SK-N-SH (cell line): Measurements from ENCODE around the gene INSYN1. TPM values are rescaled to one million over a fixed set of nuclear protein-coding genes. Genes with fewer than 3 reads are reported as not detected.

Experiments
- CTCF ChIA-PET: fragments of 300-600, 350-600 bp; formaldehyde crosslinking; extraction: SDS; loops from one replicate; lab custom pipeline; 2021; lab: Yijun Ruan, JAX
- POLR2A ChIA-PET: fragments of 350-600 bp; sonication (Branson Sonifier 250); formaldehyde crosslinking; extraction: SDS; loops from one replicate; lab custom pipeline; 2020; ENCODE audit warnings: antibody characterized with exemption, inconsistent platforms; lab: Yijun Ruan, JAX
- DNase-seq: peaks from one replicate; pipeline ENCODE4 v3.0.0; 2012
- H2AFZ ChIP-seq: fragments of 200-600 bp; sonication (generic); 2 replicates; pipeline ENCODE4 v1.8.1; 2016; ENCODE audit warnings: antibody characterized with exemption, mild to moderate bottlenecking, low read depth
- H3F3A ChIP-seq: fragments of 200-600 bp; sonication (generic); replicated peaks from 2 replicates; pipeline ENCODE3; 2016; ENCODE audit warnings: antibody characterized with exemption, mild to moderate bottlenecking; ENCODE audit not compliant: insufficient read depth
- H3K27ac ChIP-seq, 2 experiments: fragments of 200-500 bp in 1 of 2; fragments of 200-600 bp in 1 of 2; sonication (Bioruptor generic) in 1 of 2; sonication (generic), shearing (Covaris generic) in 1 of 2; 2 replicates each; pipeline versions ENCODE4 v1.5.1 to v1.6.1; 2014 to 2016; ENCODE audit warnings: low read depth in 2 of 2, inconsistent platforms in 1 of 2, low read length in 1 of 2, mild to moderate bottlenecking in 1 of 2, mixed read lengths in 1 of 2
- H3K27me3 ChIP-seq: fragments of 200-600 bp; sonication (generic), shearing (Covaris generic); 2 replicates; pipeline ENCODE4 v1.6.1; 2016; ENCODE audit warnings: mixed run types; ENCODE audit not compliant: insufficient read depth
- H3K36me3 ChIP-seq, 2 experiments: fragments of 200-500 bp in 1 of 2; fragments of 200-600 bp in 1 of 2; sonication (Bioruptor generic) in 1 of 2; sonication (generic) in 1 of 2; replicated peaks in 1 of 2; 2 replicates each; pipeline versions ENCODE3 to v1.5.1; 2014 to 2016; ENCODE audit warnings: low read length in 1 of 2, mild to moderate bottlenecking in 1 of 2; ENCODE audit not compliant: insufficient read depth in 2 of 2, control insufficient read depth in 1 of 2
- H3K4me1 ChIP-seq, 2 experiments: fragments of 200-500 bp in 1 of 2; fragments of 200-600 bp in 1 of 2; sonication (Bioruptor generic) in 1 of 2; sonication (generic), shearing (Covaris generic) in 1 of 2; 2 replicates each; pipeline versions ENCODE4 v1.5.1 to v1.6.1; 2014 to 2016; ENCODE audit warnings: low read depth in 1 of 2, low read length in 1 of 2, mixed run types in 1 of 2; ENCODE audit not compliant: insufficient read depth in 2 of 2, control insufficient read depth in 1 of 2
- H3K4me2 ChIP-seq: fragments of 200-600 bp; sonication (generic), shearing (Covaris generic); 2 replicates; pipeline ENCODE4 v1.6.1; 2017; ENCODE audit warnings: mixed run types
- H3K4me3 ChIP-seq, 2 experiments: fragments of 200-500 bp in 1 of 2; fragments of 200-600 bp in 1 of 2; sonication (Bioruptor generic) in 1 of 2; sonication (generic), shearing (Covaris generic) in 1 of 2; 2 replicates each; pipeline versions ENCODE4 v1.5.1 to v1.8.1; 2014 to 2016; ENCODE audit warnings: low read depth in 2 of 2, inconsistent platforms in 1 of 2, low read length in 1 of 2, mild to moderate bottlenecking in 1 of 2, mixed read lengths in 1 of 2, moderate library complexity in 1 of 2
- H3K79me2 ChIP-seq: fragments of 200-600 bp; sonication (generic); 2 replicates; pipeline ENCODE4 v1.8.1; 2017; ENCODE audit warnings: mild to moderate bottlenecking; ENCODE audit not compliant: insufficient read depth
- H3K9ac ChIP-seq: fragments of 200-600 bp; sonication (generic); 2 replicates; pipeline ENCODE4 v1.6.1; 2017; ENCODE audit warnings: mixed run types
- H3K9me2 ChIP-seq: fragments of 200-600 bp; sonication (generic); 2 replicates; pipeline ENCODE4 v1.6.1; 2017; ENCODE audit warnings: mixed run types
- H3K9me3 ChIP-seq: fragments of 200-600 bp; sonication (generic); 2 replicates; pipeline ENCODE4 v1.6.1; 2017; ENCODE audit warnings: mixed run types, mild to moderate bottlenecking, moderate library complexity
- H4K20me1 ChIP-seq: fragments of 200-600 bp; sonication (generic); 2 replicates; pipeline ENCODE4 v1.6.1; 2017; ENCODE audit warnings: mild to moderate bottlenecking, mixed run types; ENCODE audit not compliant: insufficient read depth
- CHD2 ChIP-seq: fragments of 150-350 bp; IDR thresholded peaks from 2 replicates; pipeline ENCODE4 v1.6.1; 2018; ENCODE audit warnings: low read length; ENCODE audit not compliant: partially characterized antibody
- CTCF ChIP-seq: fragments of 200-600 bp; sonication (generic); IDR thresholded peaks from 2 replicates; pipeline ENCODE4 v1.6.1; 2017; ENCODE audit warnings: antibody characterized with exemption, mild to moderate bottlenecking, moderate library complexity
- ELF1 ChIP-seq: IDR thresholded peaks from 2 replicates; pipeline ENCODE4 v1.4.0; 2012
- EZH2phosphoT487 ChIP-seq: fragments of 200-600 bp; sonication (generic); IDR thresholded peaks from 2 replicates; pipeline ENCODE4 v1.6.1; 2017; ENCODE audit warnings: low read depth, mixed run types, mild to moderate bottlenecking, antibody characterized with exemption, moderate library complexity, borderline replicate concordance
- MAX ChIP-seq: IDR thresholded peaks from 2 replicates; pipeline ENCODE4 v1.4.0; 2012; ENCODE audit warnings: low read depth
- MEF2A ChIP-seq: IDR thresholded peaks from 2 replicates; pipeline ENCODE4 v1.4.0; 2012; ENCODE audit warnings: low read depth, borderline replicate concordance
- NFIC ChIP-seq: IDR thresholded peaks from 2 replicates; pipeline ENCODE4 v1.4.0; 2012; ENCODE audit warnings: borderline replicate concordance
- NRF1 ChIP-seq: IDR thresholded peaks from 2 replicates; pipeline ENCODE4 v1.6.1; 2012; ENCODE audit warnings: low read depth, mild to moderate bottlenecking, low read length
- POLR2AphosphoS5 ChIP-seq: IDR thresholded peaks from 2 replicates; pipeline ENCODE4 v1.6.1; 2012; ENCODE audit warnings: low read depth, low read length
- RCOR1 ChIP-seq: fragments of 150-350 bp; IDR thresholded peaks from 2 replicates; pipeline ENCODE4 v1.6.1; 2017; ENCODE audit warnings: antibody characterized with exemption, low read length
- REST ChIP-seq: IDR thresholded peaks from 2 replicates; pipeline ENCODE4 v1.6.1; 2012; ENCODE audit warnings: mild to moderate bottlenecking, low read depth, low read length, moderate library complexity
- RFX5 ChIP-seq: IDR thresholded peaks from 2 replicates; pipeline ENCODE4 v1.6.1; 2012; ENCODE audit warnings: mild to moderate bottlenecking, improper control_type of control experiment, low read length
- RXRA ChIP-seq: IDR thresholded peaks from 2 replicates; pipeline ENCODE4 v1.4.0; 2012; ENCODE audit warnings: low read depth, mild to moderate bottlenecking, borderline replicate concordance
- SIN3A ChIP-seq: IDR thresholded peaks from 2 replicates; pipeline ENCODE4 v1.6.1; 2012; ENCODE audit warnings: low read depth, mild to moderate bottlenecking, low read length, moderate library complexity, borderline replicate concordance
- SMC3 ChIP-seq: IDR thresholded peaks from 2 replicates; pipeline ENCODE4 v1.6.1; 2012; ENCODE audit warnings: low read depth, low read length, improper control_type of control experiment
- TEAD4 ChIP-seq: IDR thresholded peaks from 2 replicates; pipeline ENCODE4 v1.4.0; 2012; ENCODE audit warnings: mild to moderate bottlenecking, borderline replicate concordance; ENCODE audit not compliant: insufficient read depth
- USF1 ChIP-seq: IDR thresholded peaks from 2 replicates; pipeline ENCODE4 v1.4.0; 2012; ENCODE audit warnings: low read depth, borderline replicate concordance
- USF2 ChIP-seq: fragments of 150-350 bp; IDR thresholded peaks from 2 replicates; pipeline ENCODE4 v1.6.1; 2017; ENCODE audit warnings: antibody characterized with exemption, low read length, low read depth, borderline replicate concordance
- YY1 ChIP-seq: IDR thresholded peaks from 2 replicates; pipeline ENCODE4 v1.4.0; 2012; ENCODE audit warnings: low read depth, mild to moderate bottlenecking
- ZBTB33 ChIP-seq: IDR thresholded peaks from 2 replicates; pipeline ENCODE4 v1.4.0; 2012; ENCODE audit warnings: low read depth, borderline replicate concordance
- WGBS: methylation state at CpG from one replicate; pipeline ENCODE4 v1.1.6; 2017; ENCODE audit warnings: low lambda C conversion rate; 5-methylcytosine and 5-hydroxymethylcytosine counted together
- polyA plus RNA-seq, 3 experiments: library from polyadenylated mRNA; depleted of rRNA; stranded (reverse); fragments of >200 nt; gene quantifications; 2 replicates each; pipeline ENCODE4 v1.2.3, GENCODE V29; 2012

Gene INSYN1
- polyA plus RNA-seq, 1 of the 3 experiments (the other 2 are of a cell fraction), result 3.7 TPM

- DNase-seq, result no peak
- CTCF ChIA-PET, result no interaction called here
- TF ChIP-seq USF2, result no peak
- TF ChIP-seq RCOR1, result no peak
- TF ChIP-seq, all 33 proteins: peak for 0
- Histone ChIP-seq H3K4me2 (no peak overlapping the region), H3K4me1 (no peaks in the 10 kb centered on the region), H3K9me3 (no peaks in the 10 kb centered on the region), H2AFZ (no peak overlapping the region), H3K27me3 (peaks cover 37% of the 10 kb centered on the region), H3K9me2 (no peaks in the 10 kb centered on the region), H3K27ac (no peak overlapping the region), H3K36me3 (no peaks in the 10 kb centered on the region), H3K4me3 (no peak overlapping the region), H3F3A (no peaks in the 10 kb centered on the region), H3K79me2 (no peaks in the 10 kb centered on the region), H3K9ac (no peak overlapping the region), H4K20me1 (no peaks in the 10 kb centered on the region)
- POLR2A ChIA-PET, result no interaction called here
- 50% methylated on average over 1 of the region's 1 CpG for WGBS
Measured at GRCh38 chr15:73766598-73766997, 13.4 kb upstream of the INSYN1 start.

- Histone ChIP-seq H3K36me3 (no peaks in the 10 kb centered on the region), H3K79me2 (no peaks in the 10 kb centered on the region), H3K27ac (no peak overlapping the region), H3K4me3 (no peak overlapping the region), H4K20me1 (no peaks in the 10 kb centered on the region), H2AFZ (no peak overlapping the region), H3K9me2 (no peaks in the 10 kb centered on the region), H3K9ac (no peak overlapping the region), H3K4me1 (no peaks in the 10 kb centered on the region), H3F3A (no peaks in the 10 kb centered on the region), H3K9me3 (no peaks in the 10 kb centered on the region), H3K27me3 (peaks cover 43% of the 10 kb centered on the region), H3K4me2 (no peak overlapping the region)
- 16% methylated on average over 1 of the region's 1 CpG for WGBS
- CTCF ChIA-PET, result no interaction called here
- DNase-seq, result no peak
- POLR2A ChIA-PET, result no interaction called here
- no peak for TF ChIP-seq EZH2phosphoT487
- TF ChIP-seq CHD2, result no peak
- TF ChIP-seq SMC3, result no peak
- no peak for TF ChIP-seq POLR2AphosphoS5
- no peak for TF ChIP-seq CTCF
- no peak for TF ChIP-seq YY1
- no peak for TF ChIP-seq ELF1
- TF ChIP-seq USF1, result no peak
- TF ChIP-seq NRF1, result no peak
- TF ChIP-seq TEAD4, result no peak
- no peak for TF ChIP-seq REST
- TF ChIP-seq RFX5, result no peak
- TF ChIP-seq ZBTB33, result no peak
- TF ChIP-seq MAX, result no peak
- TF ChIP-seq RXRA, result no peak
- no peak for TF ChIP-seq SIN3A
- no peak for TF ChIP-seq NFIC
- no peak for TF ChIP-seq MEF2A
Measured at GRCh38 chr15:73765778-73766177, 12.6 kb upstream of the INSYN1 start.
